GM19463 (cell line): ENCODE measurements around the gene CROCC2.

Experiments
- ATAC-seq: cut with Tn5 transposase; IDR thresholded peaks from one replicate; pipeline ENCODE4 v1.9.1; 2021; ENCODE audit warnings: mild to moderate bottlenecking, moderate library complexity; ENCODE audit not compliant: unreplicated experiment

The CROCC2 gene

GRCh38 chr2:241031436-241032165, 125.5 kb downstream of the CROCC2 start:
- ATAC-seq = no peak

- ATAC-seq = no peak
These were observed 127.3 kb downstream of the CROCC2 start for GRCh38 chr2:241033336-241033987.

GRCh38 chr2:241033994-241034393, 127.9 kb downstream of the CROCC2 start:
- no peak for ATAC-seq

GRCh38 chr2:241034490-241035141, 128.5 kb downstream of the CROCC2 start:
- ATAC-seq = no peak

- ATAC-seq = no peak
These were observed 129.1 kb downstream of the CROCC2 start for GRCh38 chr2:241035142-241035817.

GRCh38 chr2:241035818-241036396, 129.8 kb downstream of the CROCC2 start:
- no peak for ATAC-seq

GRCh38 chr2:241036397-241036963, 130.3 kb downstream of the CROCC2 start:
- peak; percentile 71 for ATAC-seq

- peak; percentile 10 for ATAC-seq
These were observed 130.9 kb downstream of the CROCC2 start for GRCh38 chr2:241036964-241037421.

- ATAC-seq = no peak
These were observed 131.4 kb downstream of the CROCC2 start for GRCh38 chr2:241037498-241037897.

GRCh38 chr2:241038374-241039180, 132.4 kb downstream of the CROCC2 start:
- no peak for ATAC-seq

- ATAC-seq = no peak
These were observed 133.3 kb downstream of the CROCC2 start for GRCh38 chr2:241039416-241039815.

GRCh38 chr2:241040081-241040803, 134.1 kb downstream of the CROCC2 start:
- no peak for ATAC-seq

- peak; percentile 72 for ATAC-seq
These were observed 135.5 kb downstream of the CROCC2 start for GRCh38 chr2:241041589-241042158.
